ENCODE data around the gene SLAMF9.
"Not testable (repeated sequence)": the region's sequence is repeated elsewhere in the genome, so short reads cannot be mapped to it uniquely, and the experiment has no call there.

SLAMF9 gene

DNA sequence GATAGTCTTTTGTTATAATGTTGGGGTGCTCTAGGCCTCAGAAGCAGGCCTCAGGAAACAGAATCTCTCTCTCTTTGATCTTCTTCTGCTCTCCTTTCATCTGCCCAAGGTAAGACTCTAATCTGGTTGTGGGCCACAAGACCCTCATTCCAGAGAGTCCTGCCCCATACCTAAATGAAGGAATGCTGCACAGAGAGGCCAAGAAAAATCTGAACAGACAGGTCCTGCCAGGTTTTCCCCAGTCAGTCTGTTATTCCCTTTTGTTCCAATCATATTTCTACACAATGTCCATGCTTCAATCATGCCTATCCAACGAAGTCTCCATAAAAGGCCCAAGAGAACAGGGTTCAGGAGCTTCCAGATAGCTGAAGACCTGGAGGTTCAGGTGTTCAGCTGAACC lies 47.1 kb downstream of the SLAMF9 start:
- no peaks in the 10 kb centered on the region for H3K9me3 ChIP-seq (ENCODE audit: insufficient read depth, low read length)
- peaks cover 21% of the 10 kb centered on the region for H3K4me1 ChIP-seq (ENCODE audit: low read length)
- no peaks in the 10 kb centered on the region for H4K20me1 ChIP-seq (ENCODE audit: insufficient read depth, low read length)
- H3K4me3 ChIP-seq (ENCODE audit: low read length) = no peak overlapping the region
- H3K9ac ChIP-seq (ENCODE audit: low read length) = no peak overlapping the region
- H3K79me2 ChIP-seq (ENCODE audit: low read length) = no peaks in the 10 kb centered on the region
- no peak for TF ChIP-seq EZH2phosphoT487 (IDR thresholded peaks at IDR 0.05; ENCODE audit: low read depth)
- TF ChIP-seq, protein P1, sequence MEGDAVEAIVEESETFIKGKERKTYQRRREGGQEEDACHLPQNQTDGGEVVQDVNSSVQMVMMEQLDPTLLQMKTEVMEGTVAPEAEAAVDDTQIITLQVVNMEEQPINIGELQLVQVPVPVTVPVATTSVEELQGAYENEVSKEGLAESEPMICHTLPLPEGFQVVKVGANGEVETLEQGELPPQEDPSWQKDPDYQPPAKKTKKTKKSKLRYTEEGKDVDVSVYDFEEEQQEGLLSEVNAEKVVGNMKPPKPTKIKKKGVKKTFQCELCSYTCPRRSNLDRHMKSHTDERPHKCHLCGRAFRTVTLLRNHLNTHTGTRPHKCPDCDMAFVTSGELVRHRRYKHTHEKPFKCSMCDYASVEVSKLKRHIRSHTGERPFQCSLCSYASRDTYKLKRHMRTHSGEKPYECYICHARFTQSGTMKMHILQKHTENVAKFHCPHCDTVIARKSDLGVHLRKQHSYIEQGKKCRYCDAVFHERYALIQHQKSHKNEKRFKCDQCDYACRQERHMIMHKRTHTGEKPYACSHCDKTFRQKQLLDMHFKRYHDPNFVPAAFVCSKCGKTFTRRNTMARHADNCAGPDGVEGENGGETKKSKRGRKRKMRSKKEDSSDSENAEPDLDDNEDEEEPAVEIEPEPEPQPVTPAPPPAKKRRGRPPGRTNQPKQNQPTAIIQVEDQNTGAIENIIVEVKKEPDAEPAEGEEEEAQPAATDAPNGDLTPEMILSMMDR (IDR thresholded peaks at IDR 0.05; ENCODE audit: low read depth, low read length) = no peak
- no peak overlapping the region for H2AFZ ChIP-seq (ENCODE audit: low read depth, low read length)
- H3K4me2 ChIP-seq (ENCODE audit: low read length) = no peak overlapping the region
- H3K36me3 ChIP-seq (replicated peaks; ENCODE audit: low read depth, low read length) = no peaks in the 10 kb centered on the region
- no peak overlapping the region for H3K27ac ChIP-seq (ENCODE audit: low read length)
- no peaks in the 10 kb centered on the region for H3K27me3 ChIP-seq (ENCODE audit: low read depth, low read length)

DNA sequence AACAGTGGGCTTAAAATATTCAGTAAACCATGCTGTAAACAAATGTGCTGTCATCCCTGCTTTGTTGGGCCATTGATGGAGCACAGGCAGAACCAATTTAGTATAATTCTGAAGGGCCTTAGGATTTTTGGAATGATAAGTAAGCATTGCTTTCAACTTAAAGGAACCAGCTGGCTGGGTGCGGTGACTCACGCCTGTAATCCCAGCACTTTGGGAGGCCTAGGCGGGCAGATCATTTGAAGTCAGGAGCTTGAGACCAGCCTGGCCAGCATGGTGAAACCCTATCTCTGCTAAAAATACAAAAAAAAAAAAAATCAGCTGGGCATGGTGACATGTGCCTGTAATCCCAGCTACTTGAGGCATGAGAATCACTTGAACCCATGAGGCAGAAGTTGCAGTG lies 50.0 kb downstream of the SLAMF9 start:
- not testable (repeated sequence) for H2AFZ ChIP-seq (ENCODE audit: low read depth, low read length); H4K20me1 ChIP-seq (ENCODE audit: insufficient read depth, low read length); H3K4me1 ChIP-seq (ENCODE audit: low read length); H3K4me2 ChIP-seq (ENCODE audit: low read length); H3K27me3 ChIP-seq (ENCODE audit: low read depth, low read length); H3K79me2 ChIP-seq (ENCODE audit: low read length); H3K27ac ChIP-seq (ENCODE audit: low read length); H3K9ac ChIP-seq (ENCODE audit: low read length); H3K4me3 ChIP-seq (ENCODE audit: low read length); H3K9me3 ChIP-seq (ENCODE audit: insufficient read depth, low read length); H3K36me3 ChIP-seq (replicated peaks; ENCODE audit: low read depth, low read length)

DNA sequence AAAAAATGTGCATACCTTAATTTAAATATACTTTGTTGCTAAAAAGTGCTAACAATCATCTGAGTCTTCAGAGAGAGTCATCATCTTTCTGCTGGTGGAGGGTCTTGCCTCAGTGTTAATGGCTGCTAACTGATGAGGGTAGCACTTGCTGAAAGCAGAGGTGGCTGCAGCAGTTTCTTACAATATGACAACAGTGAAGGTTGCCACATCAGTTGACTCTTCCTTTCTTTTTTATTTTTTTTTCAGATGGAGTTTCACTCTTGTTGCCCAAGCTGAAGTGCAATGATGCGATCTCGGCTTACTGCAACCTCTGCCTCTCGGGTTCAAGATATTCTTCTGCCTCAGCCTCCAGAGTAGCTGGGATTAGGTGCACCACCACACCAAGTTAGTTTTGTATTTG lies 51.5 kb downstream of the SLAMF9 start:
- Histone ChIP-seq H3K9ac (ENCODE audit: low read length) (no peak overlapping the region), H2AFZ (ENCODE audit: low read depth, low read length) (no peak overlapping the region), H3K4me2 (ENCODE audit: low read length) (no peak overlapping the region), H3K9me3 (ENCODE audit: insufficient read depth, low read length) (no peaks in the 10 kb centered on the region), H3K4me1 (ENCODE audit: low read length) (peaks cover 17% of the 10 kb centered on the region), H3K27ac (ENCODE audit: low read length) (no peak overlapping the region), H3K36me3 (replicated peaks; ENCODE audit: low read depth, low read length) (no peaks in the 10 kb centered on the region), H3K79me2 (ENCODE audit: low read length) (no peaks in the 10 kb centered on the region), H4K20me1 (ENCODE audit: insufficient read depth, low read length) (no peaks in the 10 kb centered on the region), H3K4me3 (ENCODE audit: low read length) (no peak overlapping the region), H3K27me3 (ENCODE audit: low read depth, low read length) (no peaks in the 10 kb centered on the region)
- TF ChIP-seq EZH2phosphoT487 (IDR thresholded peaks at IDR 0.05; ENCODE audit: low read depth) = no peak
- TF ChIP-seq, protein P1 (IDR thresholded peaks at IDR 0.05; ENCODE audit: low read depth, low read length) = no peak

Measured in OCI-LY3 (cell line).